H9 (cell line): ENCODE data around the gene FAM229B. TPM values are rescaled to one million over a fixed set of nuclear protein-coding genes. Genes with fewer than 3 reads are reported as not detected.

Experiments
- DNase-seq: peaks from one replicate; pipeline ENCODE4 v3.0.0-alpha.2; 2017
- H2AFZ ChIP-seq: one replicate; pipeline ENCODE4 v1.6.1; 2013; ENCODE audit warnings: mild to moderate bottlenecking, low read length, control low read depth, moderate library complexity
- H2AK5ac ChIP-seq: 2 replicates; pipeline ENCODE4 v1.6.1; 2013; ENCODE audit warnings: low read length, control low read depth, mixed read lengths; ENCODE audit not compliant: insufficient read length
- H2BK120ac ChIP-seq: one replicate; pipeline ENCODE4 v1.6.1; 2013; ENCODE audit warnings: low read depth, mild to moderate bottlenecking, low read length, control low read depth, inconsistent platforms; ENCODE audit not compliant: poor library complexity, severe bottlenecking
- H2BK12ac ChIP-seq: 2 replicates; pipeline ENCODE4 v1.6.1; 2013; ENCODE audit warnings: low read length, control low read depth, mixed read lengths, low read depth; ENCODE audit not compliant: insufficient read length
- H2BK15ac ChIP-seq: 2 replicates; pipeline ENCODE4 v1.6.1; 2013; ENCODE audit warnings: low read depth, low read length, control low read depth
- H2BK20ac ChIP-seq: one replicate; pipeline ENCODE4 v1.6.1; 2013; ENCODE audit warnings: low read depth, mild to moderate bottlenecking, low read length, control low read depth, inconsistent platforms; ENCODE audit not compliant: poor library complexity, severe bottlenecking
- H2BK5ac ChIP-seq: 2 replicates; pipeline ENCODE4 v1.6.1; 2013; ENCODE audit warnings: low read length, control low read depth, mixed read lengths; ENCODE audit not compliant: insufficient read length
- H3K14ac ChIP-seq: 2 replicates; pipeline ENCODE4 v1.6.1; 2013; ENCODE audit warnings: low read length, control low read depth; ENCODE audit not compliant: insufficient read depth
- H3K18ac ChIP-seq: 2 replicates; pipeline ENCODE4 v1.6.1; 2013; ENCODE audit warnings: low read depth, mild to moderate bottlenecking, mixed read lengths, low read length, control low read depth; ENCODE audit not compliant: insufficient read length
- H3K23ac ChIP-seq: 2 replicates; pipeline ENCODE4 v1.6.1; 2013; ENCODE audit warnings: low read length, control low read depth, mixed read lengths, low read depth; ENCODE audit not compliant: insufficient read length
- H3K23me2 ChIP-seq: 2 replicates; pipeline ENCODE4 v1.6.1; 2013; ENCODE audit warnings: low read depth, mild to moderate bottlenecking, mixed read lengths, low read length, control low read depth; ENCODE audit not compliant: insufficient read length, poor library complexity, severe bottlenecking
- H3K27ac ChIP-seq: 2 replicates; pipeline ENCODE4 v1.5.1; 2013; ENCODE audit warnings: low read length, control low read depth, mixed read lengths, low read depth; ENCODE audit not compliant: insufficient read length
- H3K27me3 ChIP-seq: 2 replicates; pipeline ENCODE4 v1.6.1; 2013; ENCODE audit warnings: low read length, control low read depth, inconsistent platforms; ENCODE audit not compliant: insufficient read depth
- H3K4ac ChIP-seq: 2 replicates; pipeline ENCODE4 v1.6.1; 2013; ENCODE audit warnings: low read depth, mild to moderate bottlenecking, control low read depth, inconsistent platforms, low read length, moderate library complexity
- H3K4me1 ChIP-seq: 2 replicates; pipeline ENCODE4 v1.6.1; 2013; ENCODE audit warnings: low read length, control low read depth, inconsistent platforms; ENCODE audit not compliant: insufficient read depth
- H3K4me2 ChIP-seq: 2 replicates; pipeline ENCODE4 v1.6.1; 2013; ENCODE audit warnings: low read length, control low read depth, mixed read lengths; ENCODE audit not compliant: insufficient read length, insufficient read depth
- H3K56ac ChIP-seq: 2 replicates; pipeline ENCODE4 v1.6.1; 2013; ENCODE audit warnings: low read depth, mild to moderate bottlenecking, mixed read lengths, low read length, control low read depth; ENCODE audit not compliant: insufficient read length
- H3K79me1 ChIP-seq: 2 replicates; pipeline ENCODE4 v1.6.1; 2013; ENCODE audit warnings: low read depth, mild to moderate bottlenecking, moderate library complexity, low read length, control low read depth, inconsistent platforms; ENCODE audit not compliant: insufficient read depth, poor library complexity, severe bottlenecking
- H3K79me2 ChIP-seq: 2 replicates; pipeline ENCODE4 v1.6.1; 2013; ENCODE audit warnings: low read length, control low read depth, inconsistent platforms; ENCODE audit not compliant: insufficient read depth
- H3K9ac ChIP-seq: 2 replicates; pipeline ENCODE4 v1.6.1; 2013; ENCODE audit warnings: low read length, control low read depth, mixed read lengths; ENCODE audit not compliant: insufficient read length; ENCODE audit errors: extremely low read depth
- H3K9me3 ChIP-seq: one replicate; pipeline ENCODE4 v1.6.1; 2013; ENCODE audit warnings: low read depth, low read length, inconsistent platforms; ENCODE audit not compliant: control insufficient read depth
- H3T11ph ChIP-seq: one replicate; pipeline ENCODE4 v1.6.1; 2013; ENCODE audit warnings: mild to moderate bottlenecking, low read length, control low read depth, inconsistent platforms
- H4K20me1 ChIP-seq: one replicate; pipeline ENCODE4 v1.6.1; 2013; ENCODE audit not compliant: control insufficient read depth, insufficient read length, insufficient read depth
- H4K5ac ChIP-seq: 2 replicates; pipeline ENCODE4 v1.6.1; 2013; ENCODE audit warnings: low read depth, mild to moderate bottlenecking, mixed read lengths, low read length, control low read depth; ENCODE audit not compliant: insufficient read length
- H4K8ac ChIP-seq: replicated peaks from 2 replicates; pipeline ENCODE4 v1.6.1; 2013; ENCODE audit warnings: low read length, control low read depth, mixed read lengths, low read depth; ENCODE audit not compliant: insufficient read length
- H4K91ac ChIP-seq: 2 replicates; pipeline ENCODE4 v1.6.1; 2013; ENCODE audit warnings: low read depth, mild to moderate bottlenecking, moderate library complexity, mixed read lengths, low read length, control low read depth; ENCODE audit not compliant: insufficient read length
- H3K27ac Mint-ChIP-seq, 3 experiments: 2 replicates in 2 of 3; 3 replicates in 1 of 3; pipeline ENCODE4 v1.8.0; 2020 to 2021; ENCODE audit warnings: mixed read lengths in 3 of 3, mild to moderate bottlenecking in 1 of 3, moderate library complexity in 1 of 3
- H3K27me3 Mint-ChIP-seq: 2 replicates; pipeline ENCODE4 v1.8.0; 2021; ENCODE audit warnings: low read depth, mild to moderate bottlenecking, moderate library complexity, mixed read lengths
- H3K36me3 Mint-ChIP-seq, 3 experiments: 2 replicates in 2 of 3; 3 replicates in 1 of 3; pipeline ENCODE4 v1.8.0; 2020 to 2021; ENCODE audit warnings: low read depth in 3 of 3, mixed read lengths in 3 of 3; ENCODE audit not compliant: insufficient read depth in 1 of 3
- H3K4me1 Mint-ChIP-seq, 2 experiments: 2 replicates each; pipeline ENCODE4 v1.8.0; 2020; ENCODE audit warnings: mixed read lengths in 2 of 2
- H3K4me3 Mint-ChIP-seq, 2 experiments: 2 replicates in 1 of 2; 3 replicates in 1 of 2; pipeline ENCODE4 v1.8.0; 2020 to 2021; ENCODE audit warnings: mild to moderate bottlenecking in 2 of 2, mixed read lengths in 2 of 2, moderate library complexity in 1 of 2
- H3K9me3 Mint-ChIP-seq, 2 experiments: 2 replicates in 1 of 2; 3 replicates in 1 of 2; pipeline ENCODE4 v1.8.0; 2020; ENCODE audit warnings: mild to moderate bottlenecking in 2 of 2, mixed read lengths in 2 of 2, moderate library complexity in 1 of 2
- CTCF ChIP-seq: fragments of 200-600 bp; sonication (generic); conservative IDR thresholded peaks from 3 replicates; pipeline ENCODE4 v1.8.0; 2021; ENCODE audit warnings: antibody characterized with exemption, mild to moderate bottlenecking
- WGBS: extraction: QIAGEN DNeasy Blood & Tissue Kit; methylation state at CpG from one replicate; pipeline ENCODE4 v1.1.7; 2013; ENCODE audit warnings: missing lambda C conversion rate, low lambda C conversion rate, mixed read lengths; ENCODE audit not compliant: insufficient read length; ENCODE audit errors: extremely low coverage; 5-methylcytosine and 5-hydroxymethylcytosine counted together
- total RNA-seq: library from RNA; stranded (reverse); gene quantifications from 2 replicates; pipeline ENCODE4 v1.2.1, GENCODE V29; 2021

The FAM229B gene
- total RNA-seq, 1 experiment from 2014 or later, result 8.2 TPM

- no CpG with 5 or more reads among the region's 9 CpGs for WGBS
- DNase-seq, result no peak
These were observed 21.9 kb downstream of the FAM229B start for GRCh38 chr6:112109262-112109661.

More at GRCh38 chr6:112109262-112109661, 21.9 kb downstream of the FAM229B start:
- H3K9me3 Mint-ChIP-seq, result peaks cover 5 to 8% of the 10 kb centered on the region in 2 experiments; a peak in 4 of 5 replicates
- Histone ChIP-seq H4K91ac (no peak overlapping the region), H3K4me1 (no peaks in the 10 kb centered on the region), H2BK5ac (no peak overlapping the region), H2BK120ac (no peak overlapping the region), H3K27me3 (no peaks in the 10 kb centered on the region), H2BK20ac (no peak overlapping the region), H2BK12ac (no peak overlapping the region), H2BK15ac (no peak overlapping the region), H4K20me1 (no peaks in the 10 kb centered on the region), H3K9ac (no peak overlapping the region), H3K14ac (no peak overlapping the region), H3T11ph (no peak overlapping the region), H3K9me3 (no peaks in the 10 kb centered on the region), H4K8ac (no peak overlapping the region), H3K23me2 (no peaks in the 10 kb centered on the region), H3K23ac (no peak overlapping the region), H3K79me2 (no peaks in the 10 kb centered on the region), H2AK5ac (no peak overlapping the region), H3K4ac (no peak overlapping the region), H2AFZ (no peak overlapping the region), H3K27ac (no peak overlapping the region), H4K5ac (no peak overlapping the region), H3K79me1 (no peaks in the 10 kb centered on the region), H3K56ac (no peak overlapping the region), H3K4me2 (no peak overlapping the region), H3K18ac (no peak overlapping the region)
- no peaks in the 10 kb centered on the region for H3K27me3 Mint-ChIP-seq
- no peak for TF ChIP-seq CTCF
- H3K36me3 Mint-ChIP-seq, result peaks cover 0 to 6% (median 2%) of the 10 kb centered on the region in 3 experiments; a peak in 3 of 7 replicates
- H3K4me3 Mint-ChIP-seq, result no peak overlapping the region
- H3K27ac Mint-ChIP-seq, result 0 out of 7 replicates have a peak overlapping the region, but pooled peaks of 1 of the 3 experiments have one; percentile 10
- no peaks in the 10 kb centered on the region for H3K4me1 Mint-ChIP-seq
